GM12878 (cell line): Measurements from ENCODE around the gene SYNGR4. TPM values are rescaled to one million over a fixed set of nuclear protein-coding genes. Genes with fewer than 3 reads are reported as not detected.

Experiments
- BACH1 ChIP-seq: fragments of 450-650 bp; IDR thresholded peaks from 2 replicates; pipeline ENCODE4 v1.6.1; 2017; ENCODE audit warnings: mild to moderate bottlenecking, borderline replicate concordance
- BCL11A ChIP-seq: IDR thresholded peaks from 2 replicates; pipeline ENCODE4 v1.6.1; 2011; ENCODE audit warnings: low read depth, low read length
- CBFB ChIP-seq: IDR thresholded peaks from 2 replicates; pipeline ENCODE4 v1.6.1; 2016; ENCODE audit warnings: antibody characterized with exemption, low read depth
- CBX5 ChIP-seq: sonication (generic); IDR thresholded peaks from 2 replicates; pipeline ENCODE4 v1.6.1; 2016; ENCODE audit warnings: low read depth, moderate library complexity, mild to moderate bottlenecking, inconsistent platforms
- CEBPB ChIP-seq, 2 experiments: fragments of 150-350 bp in 1 of 2; IDR thresholded peaks; 2 replicates each; pipeline ENCODE4 v1.6.1; 2012 to 2014; ENCODE audit warnings: low read depth in 2 of 2, low read length in 2 of 2, borderline replicate concordance in 1 of 2, inconsistent platforms in 1 of 2
- MYB ChIP-seq: fragments of 150-350 bp; IDR thresholded peaks from 2 replicates; pipeline ENCODE4 v1.6.1; 2014; ENCODE audit warnings: mild to moderate bottlenecking, low read depth, low read length, borderline replicate concordance
- MYC ChIP-seq: IDR thresholded peaks from 2 replicates; pipeline ENCODE4 v1.6.1; 2011; ENCODE audit warnings: mild to moderate bottlenecking, low read length, moderate library complexity, inconsistent platforms; ENCODE audit not compliant: insufficient read depth, insufficient replicate concordance, insufficient read length, severe bottlenecking
- NR2C1 ChIP-seq: fragments of 450-650 bp; IDR thresholded peaks from 2 replicates; pipeline ENCODE4 v1.6.1; 2017; ENCODE audit warnings: antibody characterized with exemption, mild to moderate bottlenecking, moderate library complexity
- POLR2A ChIP-seq: IDR thresholded peaks from 2 replicates; pipeline ENCODE4 v1.6.1; 2011; ENCODE audit warnings: low read depth, mild to moderate bottlenecking, low read length
- POU2F2 ChIP-seq: IDR thresholded peaks from 3 replicates; pipeline ENCODE4 v1.6.1; 2011; ENCODE audit warnings: low read depth, mild to moderate bottlenecking, low read length, borderline replicate concordance
- RAD51 ChIP-seq: fragments of 450-650 bp; IDR thresholded peaks from 2 replicates; pipeline ENCODE4 v1.6.1; 2016; ENCODE audit warnings: moderate library complexity, mild to moderate bottlenecking, inconsistent platforms
- RB1 ChIP-seq: fragments of 450-650 bp; formaldehyde crosslinking; IDR thresholded peaks from 2 replicates; pipeline ENCODE4 v1.6.1; 2017; ENCODE audit warnings: mild to moderate bottlenecking, borderline replicate concordance
- RBBP5 ChIP-seq: fragments of 200-600 bp; sonication (generic); conservative IDR thresholded peaks from 2 replicates; pipeline ENCODE4 v1.6.1; 2016
- RELA ChIP-seq: fragments of 450-650 bp; IDR thresholded peaks from 2 replicates; pipeline ENCODE4 v1.8.0; 2014; ENCODE audit warnings: borderline replicate concordance; ENCODE audit not compliant: partially characterized antibody
- SIX5 ChIP-seq: IDR thresholded peaks from 2 replicates; pipeline ENCODE4 v1.6.1; 2011; ENCODE audit warnings: mild to moderate bottlenecking, low read depth, low read length, moderate library complexity; ENCODE audit not compliant: severe bottlenecking
- SP1 ChIP-seq: IDR thresholded peaks from one replicate; pipeline ENCODE4 v1.6.1; 2011; ENCODE audit warnings: low read depth, low read length
- SREBF1 ChIP-seq: IDR thresholded peaks from 2 replicates; pipeline ENCODE4 v1.6.1; 2012; ENCODE audit warnings: mild to moderate bottlenecking, low read length
- SREBF2 ChIP-seq: IDR thresholded peaks from 2 replicates; pipeline ENCODE4 v1.6.1; 2012; ENCODE audit warnings: mild to moderate bottlenecking, low read length
- SRF ChIP-seq, 2 experiments: IDR thresholded peaks; 2 replicates each; pipeline ENCODE4 v1.6.1; 2011; ENCODE audit warnings: low read depth in 2 of 2, low read length in 2 of 2, mild to moderate bottlenecking in 1 of 2, moderate library complexity in 1 of 2
- STAT3 ChIP-seq: IDR thresholded peaks from 2 replicates; pipeline ENCODE4 v1.6.1; 2011; ENCODE audit warnings: low read depth, low read length, improper control_type of control experiment
- WRNIP1 ChIP-seq: IDR thresholded peaks from 2 replicates; pipeline ENCODE4 v1.6.1; 2011; ENCODE audit warnings: low read depth, low read length, improper control_type of control experiment, borderline replicate concordance
- YY1 ChIP-seq: IDR thresholded peaks from 2 replicates; pipeline ENCODE4 v1.6.1; 2011; ENCODE audit warnings: low read depth, mild to moderate bottlenecking, low read length
- ZBTB4 ChIP-seq: fragments of 450-650 bp; formaldehyde crosslinking; IDR thresholded peaks from 2 replicates; pipeline ENCODE4 v1.4.0; 2022; ENCODE audit warnings: mild to moderate bottlenecking, moderate library complexity
- ZNF207 ChIP-seq: fragments of 450-650 bp; IDR thresholded peaks from 2 replicates; pipeline ENCODE4 v1.6.1; 2014; ENCODE audit warnings: antibody characterized with exemption, mild to moderate bottlenecking, borderline replicate concordance
- ZNF384 ChIP-seq: IDR thresholded peaks from 2 replicates; pipeline ENCODE4 v1.6.1; 2012; ENCODE audit warnings: low read depth, mild to moderate bottlenecking, low read length, improper control_type of control experiment, borderline replicate concordance
- polyA plus RNA-seq, 11 experiments: library from polyadenylated mRNA; depleted of rRNA in 4 of 11; unstranded in 6 of 11; stranded (reverse) in 5 of 11; fragments of >200 nt; fragmentation: Nextera tagmentation in 4 of 11; fragmentation: Illumina TruSeq in 1 of 11; extraction: Ambion mirVana in 4 of 11; extraction: Trizol in 1 of 11; gene quantifications; 1 replicate in 1 of 11; 2 replicates in 10 of 11; pipeline versions ENCODE4 v1.2.1 to v1.2.3, GENCODE V29; 2011 to 2016; ENCODE audit warnings: inconsistent platforms in 2 of 11, missing spikeins in 2 of 11, low read depth in 1 of 11
- total RNA-seq, 4 experiments: library from RNA; depleted of rRNA in 3 of 4; stranded (reverse); fragments of >200 nt in 3 of 4; fragmentation: Illumina TruSeq in 1 of 4; extraction: Trizol in 1 of 4; gene quantifications; 2 replicates each; pipeline versions ENCODE4 v1.2.1 to v1.2.3, GENCODE V29; 2013 to 2021
- TF ChIP-seq, protein P1 (sequence below): IDR thresholded peaks from 2 replicates; pipeline ENCODE4 v1.6.1; 2012; ENCODE audit warnings: low read depth, low read length, improper control_type of control experiment
- TF ChIP-seq, protein P2 (sequence below): IDR thresholded peaks from 2 replicates; pipeline ENCODE4 v1.6.1; 2011; ENCODE audit warnings: low read depth, mild to moderate bottlenecking, low read length, moderate library complexity, borderline replicate concordance; ENCODE audit errors: extremely low read depth

The SYNGR4 gene
- total and polyA plus RNA-seq, 10 of the 15 experiments (the other 5 are each of a cell fraction or from before 2014, with no cell fraction given): 0.08 to 0.72 (median 0.17) TPM; not detected in 6

DNA sequence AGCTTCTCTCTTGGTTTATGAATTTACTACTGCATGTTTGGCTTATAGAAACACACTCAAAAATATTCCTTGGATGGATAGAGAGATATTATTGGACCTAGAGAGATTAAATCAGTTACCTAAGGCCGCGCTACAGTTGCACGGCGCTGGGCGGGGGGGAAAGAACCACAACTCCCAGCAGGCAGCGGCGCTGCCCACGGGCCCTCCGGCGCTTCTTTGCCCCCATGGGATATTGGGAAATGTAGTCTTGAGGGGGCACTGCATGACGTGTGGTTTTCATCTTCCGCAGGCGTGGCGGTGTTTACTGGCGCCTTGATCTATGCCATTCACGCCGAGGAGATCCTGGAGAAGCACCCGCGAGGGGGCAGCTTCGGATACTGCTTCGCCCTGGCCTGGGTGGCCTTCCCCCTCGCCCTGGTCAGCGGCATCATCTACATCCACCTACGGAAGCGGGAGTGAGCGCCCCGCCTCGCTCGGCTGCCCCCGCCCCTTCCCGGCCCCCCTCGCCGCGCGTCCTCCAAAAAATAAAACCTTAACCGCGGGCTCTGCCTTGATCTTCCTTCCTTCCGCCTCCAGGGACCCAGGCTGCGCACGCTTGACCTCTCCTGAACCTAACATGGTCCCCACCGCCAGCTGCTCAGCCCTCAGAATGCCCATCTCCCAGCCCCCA, 34.0 kb upstream of the SYNGR4 start (continued):
- peak; percentile 99 for TF ChIP-seq SIX5
- no peak for TF ChIP-seq SP1
- no peak for TF ChIP-seq WRNIP1
- TF ChIP-seq POLR2A: peak; percentile 75
- peak; percentile 80 for TF ChIP-seq BACH1
- no peak; the same call in 1 of the 2 replicates for TF ChIP-seq ZNF207
- TF ChIP-seq ZNF384: no peak
- TF ChIP-seq, protein P1, sequence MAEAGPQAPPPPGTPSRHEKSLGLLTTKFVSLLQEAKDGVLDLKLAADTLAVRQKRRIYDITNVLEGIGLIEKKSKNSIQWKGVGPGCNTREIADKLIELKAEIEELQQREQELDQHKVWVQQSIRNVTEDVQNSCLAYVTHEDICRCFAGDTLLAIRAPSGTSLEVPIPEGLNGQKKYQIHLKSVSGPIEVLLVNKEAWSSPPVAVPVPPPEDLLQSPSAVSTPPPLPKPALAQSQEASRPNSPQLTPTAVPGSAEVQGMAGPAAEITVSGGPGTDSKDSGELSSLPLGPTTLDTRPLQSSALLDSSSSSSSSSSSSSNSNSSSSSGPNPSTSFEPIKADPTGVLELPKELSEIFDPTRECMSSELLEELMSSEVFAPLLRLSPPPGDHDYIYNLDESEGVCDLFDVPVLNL: no peak
- TF ChIP-seq CBFB: peak; percentile 53; the same call in 1 of the 2 replicates
- TF ChIP-seq, protein P2, sequence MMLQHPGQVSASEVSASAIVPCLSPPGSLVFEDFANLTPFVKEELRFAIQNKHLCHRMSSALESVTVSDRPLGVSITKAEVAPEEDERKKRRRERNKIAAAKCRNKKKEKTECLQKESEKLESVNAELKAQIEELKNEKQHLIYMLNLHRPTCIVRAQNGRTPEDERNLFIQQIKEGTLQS: peak; percentile 65; the same call in 1 of the 2 replicates
- no peak for TF ChIP-seq SREBF2
- TF ChIP-seq NR2C1: no peak; the same call in none of the 2 replicates
- TF ChIP-seq BCL11A: no peak
- no peak for TF ChIP-seq STAT3
- no peak for TF ChIP-seq RB1
- no peak for TF ChIP-seq CBX5
- TF ChIP-seq YY1: peak; percentile 68
- TF ChIP-seq SREBF1: peak; percentile 88
- no peak for TF ChIP-seq MYB
- TF ChIP-seq POU2F2: peak; percentile 53; the same call in 1 of the 3 replicates
- no peak for TF ChIP-seq CEBPB (IDR thresholded peaks at IDR 0.05; ENCODE audit: borderline replicate concordance in 1 of 2, low read depth in 2 of 2, low read length in 2 of 2)
- no peak for TF ChIP-seq SRF (IDR thresholded peaks at IDR 0.05; ENCODE audit: low read depth in 2 of 2, low read length in 2 of 2)
- TF ChIP-seq RELA: peak; percentile 52
- no peak for TF ChIP-seq RBBP5
- TF ChIP-seq MYC: no peak
- TF ChIP-seq ZBTB4 (CRISPR knock-in tag): no peak
- no peak for TF ChIP-seq RAD51
